ENCODE results near the gene MGA. TPM values are rescaled to one million over a fixed set of nuclear protein-coding genes. Genes with fewer than 3 reads are reported as not detected.

MGA gene
- total RNA-seq, 4 donors from 2014 or later = 21.0 to 44.7 (median 38.3) TPM

DNA sequence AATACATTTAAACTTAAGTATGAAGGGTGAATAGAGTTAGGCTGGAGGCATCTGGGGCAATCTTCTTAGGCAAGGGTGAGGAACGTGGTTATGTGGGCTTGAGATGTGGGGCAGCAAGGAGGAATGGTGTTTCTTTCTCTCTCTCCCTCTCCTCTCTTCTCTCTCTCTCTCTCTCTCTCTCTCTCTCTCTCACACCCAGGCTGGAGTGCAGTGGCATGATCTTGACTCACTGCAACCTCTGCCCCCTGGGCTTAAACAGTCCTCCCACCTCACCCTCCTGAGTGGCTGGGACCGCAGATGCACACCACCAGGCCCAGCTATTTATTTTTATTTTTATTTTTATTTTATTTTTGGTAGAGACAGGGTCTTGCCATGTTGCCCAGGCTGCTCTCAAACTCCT, 4.0 kb upstream of the MGA start:
- 87% methylated on average over 2 of the region's 2 CpGs for WGBS
- peaks cover 17% of the 10 kb centered on the region for H3K4me1 ChIP-seq
- TF ChIP-seq, protein P1, sequence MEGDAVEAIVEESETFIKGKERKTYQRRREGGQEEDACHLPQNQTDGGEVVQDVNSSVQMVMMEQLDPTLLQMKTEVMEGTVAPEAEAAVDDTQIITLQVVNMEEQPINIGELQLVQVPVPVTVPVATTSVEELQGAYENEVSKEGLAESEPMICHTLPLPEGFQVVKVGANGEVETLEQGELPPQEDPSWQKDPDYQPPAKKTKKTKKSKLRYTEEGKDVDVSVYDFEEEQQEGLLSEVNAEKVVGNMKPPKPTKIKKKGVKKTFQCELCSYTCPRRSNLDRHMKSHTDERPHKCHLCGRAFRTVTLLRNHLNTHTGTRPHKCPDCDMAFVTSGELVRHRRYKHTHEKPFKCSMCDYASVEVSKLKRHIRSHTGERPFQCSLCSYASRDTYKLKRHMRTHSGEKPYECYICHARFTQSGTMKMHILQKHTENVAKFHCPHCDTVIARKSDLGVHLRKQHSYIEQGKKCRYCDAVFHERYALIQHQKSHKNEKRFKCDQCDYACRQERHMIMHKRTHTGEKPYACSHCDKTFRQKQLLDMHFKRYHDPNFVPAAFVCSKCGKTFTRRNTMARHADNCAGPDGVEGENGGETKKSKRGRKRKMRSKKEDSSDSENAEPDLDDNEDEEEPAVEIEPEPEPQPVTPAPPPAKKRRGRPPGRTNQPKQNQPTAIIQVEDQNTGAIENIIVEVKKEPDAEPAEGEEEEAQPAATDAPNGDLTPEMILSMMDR (IDR thresholded peaks at IDR 0.05) = no peak
- no peak for TF ChIP-seq POLR2AphosphoS5 (IDR thresholded peaks at IDR 0.05)
- TF ChIP-seq POLR2A (IDR thresholded peaks at IDR 0.05) = no peak
- no peak for TF ChIP-seq EP300 (IDR thresholded peaks at IDR 0.05)
- no peak overlapping the region for H3K27ac ChIP-seq
- no peaks in the 10 kb centered on the region for H3K27me3 ChIP-seq
- H3K4me3 ChIP-seq = no peak overlapping the region
- no peak for DNase-seq (ENCODE audit: low spot score in 2 of 2)
- H3K36me3 ChIP-seq = no peaks in the 10 kb centered on the region
- H3K9me3 ChIP-seq = no peaks in the 10 kb centered on the region

- no peak for DNase-seq (ENCODE audit: low spot score in 2 of 2)
- no peaks in the 10 kb centered on the region for H3K27me3 ChIP-seq
- no peaks in the 10 kb centered on the region for H3K9me3 ChIP-seq
- H3K4me1 ChIP-seq = peaks cover 32% of the 10 kb centered on the region
- WGBS = 87% methylated on average over 1 of the region's 1 CpG
- H3K36me3 ChIP-seq = no peaks in the 10 kb centered on the region
- H3K27ac ChIP-seq = no peak overlapping the region
- TF ChIP-seq EP300 (IDR thresholded peaks at IDR 0.05) (no peak), POLR2A (IDR thresholded peaks at IDR 0.05) (no peak), POLR2AphosphoS5 (IDR thresholded peaks at IDR 0.05) (no peak)
- TF ChIP-seq, protein P1 (IDR thresholded peaks at IDR 0.05) = no peak
- H3K4me3 ChIP-seq = no peak overlapping the region
Measured at GRCh38 chr15:41658689-41659088, 1.5 kb upstream of the MGA start.

DNA sequence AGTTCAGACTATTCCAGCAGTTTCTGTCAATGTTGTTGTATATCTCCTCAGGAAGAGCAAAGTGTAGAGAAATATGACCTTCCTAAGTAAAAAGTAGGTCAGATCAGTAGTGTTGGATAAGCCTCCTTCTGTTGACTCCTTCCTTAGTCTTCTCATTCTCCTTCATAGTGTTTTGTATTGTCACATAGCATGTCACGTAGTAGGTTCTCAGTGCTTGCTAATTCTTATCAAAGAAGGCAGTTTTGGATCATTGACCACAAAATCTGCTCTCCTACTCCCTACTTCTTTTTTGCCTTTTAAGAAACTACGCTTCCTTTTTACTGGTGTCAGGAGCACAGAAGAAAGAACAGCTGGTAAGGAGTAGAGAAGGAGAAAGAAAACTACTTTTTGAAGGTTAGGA, 1.0 kb upstream of the MGA start:
- H3K9me3 ChIP-seq = no peaks in the 10 kb centered on the region
- H3K4me1 ChIP-seq = peaks cover 32% of the 10 kb centered on the region
- TF ChIP-seq EP300 (IDR thresholded peaks at IDR 0.05) (no peak), POLR2A (IDR thresholded peaks at IDR 0.05) (no peak), POLR2AphosphoS5 (IDR thresholded peaks at IDR 0.05) (no peak)
- TF ChIP-seq, protein P1 (IDR thresholded peaks at IDR 0.05) = no peak
- WGBS = 95% methylated on average over 2 of the region's 2 CpGs
- H3K27me3 ChIP-seq = no peaks in the 10 kb centered on the region
- H3K27ac ChIP-seq = no peak overlapping the region
- DNase-seq (ENCODE audit: low spot score in 2 of 2) = no peak
- H3K4me3 ChIP-seq = no peak overlapping the region
- no peaks in the 10 kb centered on the region for H3K36me3 ChIP-seq

DNA sequence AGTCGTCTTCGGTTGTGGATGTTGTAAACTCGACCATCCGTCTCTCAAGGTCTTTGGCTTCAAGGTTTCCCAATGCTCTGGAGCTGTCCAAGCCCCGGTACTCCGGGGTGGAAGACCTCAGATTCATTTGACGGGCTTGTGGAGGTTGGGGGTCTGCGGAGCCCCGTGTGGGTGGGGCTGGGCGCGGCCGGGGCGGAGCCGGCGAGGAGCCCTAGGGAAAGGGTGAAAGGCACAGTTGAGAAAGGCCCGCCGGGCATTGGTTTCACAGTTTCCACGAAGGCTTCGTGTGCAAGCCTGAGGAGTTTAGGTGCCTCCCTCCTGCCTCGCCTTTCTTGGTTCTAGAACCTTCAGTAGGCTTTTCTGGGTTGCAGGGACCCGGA, 360 bp upstream of the MGA start:
- peak overlapping the region; percentile 55 for H3K27ac ChIP-seq
- H3K4me3 ChIP-seq = peak overlapping the region; percentile 49
- no peaks in the 10 kb centered on the region for H3K27me3 ChIP-seq
- 14% methylated on average over 20 of the region's 21 CpGs for WGBS
- no peak for DNase-seq (ENCODE audit: low spot score in 2 of 2)
- H3K9me3 ChIP-seq = no peaks in the 10 kb centered on the region
- H3K4me1 ChIP-seq = peaks cover 32% of the 10 kb centered on the region
- no peaks in the 10 kb centered on the region for H3K36me3 ChIP-seq
- TF ChIP-seq POLR2A (IDR thresholded peaks at IDR 0.05) = no peak
- TF ChIP-seq, protein P1 (IDR thresholded peaks at IDR 0.05) = no peak
- TF ChIP-seq POLR2AphosphoS5 (IDR thresholded peaks at IDR 0.05) = no peak
- no peak for TF ChIP-seq EP300 (IDR thresholded peaks at IDR 0.05)

DNA sequence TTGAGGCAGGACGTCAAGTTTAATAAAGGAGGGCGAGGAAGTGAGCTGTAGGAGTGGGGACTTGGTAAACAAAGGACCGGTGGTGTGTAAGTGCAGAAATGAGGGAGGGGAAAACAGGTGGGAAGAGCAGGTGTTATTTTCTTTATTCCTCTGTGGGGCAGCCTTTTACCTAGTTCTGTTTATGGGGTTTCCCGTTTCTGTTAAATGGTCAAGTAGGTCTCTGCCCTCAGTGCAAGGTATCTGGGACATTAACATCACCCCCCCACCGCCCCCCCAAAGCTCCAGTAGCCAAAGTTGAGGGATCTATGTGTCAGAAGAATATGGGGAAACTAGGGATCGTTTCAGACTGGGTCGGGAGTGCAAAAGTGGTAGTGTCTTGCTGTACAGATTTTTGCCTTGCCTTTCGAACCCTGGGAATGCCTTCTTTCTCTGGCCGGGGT, 893 bp downstream of the MGA start:
- Histone ChIP-seq H3K27ac (peak overlapping the region; percentile 55), H3K4me1 (peaks cover 32% of the 10 kb centered on the region), H3K27me3 (no peaks in the 10 kb centered on the region), H3K36me3 (no peaks in the 10 kb centered on the region), H3K9me3 (no peaks in the 10 kb centered on the region), H3K4me3 (peak overlapping the region; percentile 49)
- TF ChIP-seq EP300 (IDR thresholded peaks at IDR 0.05) = no peak
- TF ChIP-seq, protein P1 (IDR thresholded peaks at IDR 0.05) = no peak
- no peak for TF ChIP-seq POLR2A (IDR thresholded peaks at IDR 0.05)
- TF ChIP-seq POLR2AphosphoS5 (IDR thresholded peaks at IDR 0.05) = no peak
- no peak for DNase-seq (ENCODE audit: low spot score in 2 of 2)
- WGBS = 3% methylated on average over 9 of the region's 9 CpGs

Measured in suprapubic skin (tissue), 4 donors.